Chondrocyte (in vitro differentiated cells): ENCODE data around the gene CKAP4. TPM values are rescaled to one million over a fixed set of nuclear protein-coding genes. Genes with fewer than 3 reads are reported as not detected.

Experiments used
- DNase-seq: peaks from one replicate; pipeline ENCODE4 v3.0.0; 2021; ENCODE audit warnings: mixed read lengths, low spot score
- H3K27ac Mint-ChIP-seq: one replicate; pipeline ENCODE4 v1.8.0; 2021; ENCODE audit warnings: mild to moderate bottlenecking, moderate library complexity, mixed read lengths; ENCODE audit not compliant: unreplicated experiment
- H3K27me3 Mint-ChIP-seq: 2 replicates; pipeline ENCODE4 v1.8.0; 2021; ENCODE audit warnings: low read depth, mixed read lengths
- H3K36me3 Mint-ChIP-seq: 2 replicates; pipeline ENCODE4 v1.8.0; 2021; ENCODE audit warnings: low read depth, mixed read lengths
- H3K4me1 Mint-ChIP-seq: 2 replicates; pipeline ENCODE4 v1.8.0; 2021; ENCODE audit warnings: low read depth, mild to moderate bottlenecking, mixed read lengths
- H3K4me3 Mint-ChIP-seq: one replicate; pipeline ENCODE4 v1.8.0; 2021; ENCODE audit warnings: mild to moderate bottlenecking, moderate library complexity, mixed read lengths; ENCODE audit not compliant: unreplicated experiment
- H3K9me3 Mint-ChIP-seq: 2 replicates; pipeline ENCODE4 v1.8.0; 2021; ENCODE audit warnings: low read depth, mixed read lengths
- total RNA-seq: library from RNA; stranded (reverse); gene quantifications from 3 replicates; pipeline ENCODE4 v1.2.1, GENCODE V29; 2021
- TF ChIP-seq, protein P1 (sequence below): fragments of 200-600 bp; sonication (generic); IDR thresholded peaks from 2 replicates; pipeline ENCODE4 v1.5.0; 2021; ENCODE audit warnings: antibody characterized with exemption, mild to moderate bottlenecking, moderate library complexity

CKAP4 gene
- total RNA-seq, 1 donor from 2014 or later: 329 TPM

DNA sequence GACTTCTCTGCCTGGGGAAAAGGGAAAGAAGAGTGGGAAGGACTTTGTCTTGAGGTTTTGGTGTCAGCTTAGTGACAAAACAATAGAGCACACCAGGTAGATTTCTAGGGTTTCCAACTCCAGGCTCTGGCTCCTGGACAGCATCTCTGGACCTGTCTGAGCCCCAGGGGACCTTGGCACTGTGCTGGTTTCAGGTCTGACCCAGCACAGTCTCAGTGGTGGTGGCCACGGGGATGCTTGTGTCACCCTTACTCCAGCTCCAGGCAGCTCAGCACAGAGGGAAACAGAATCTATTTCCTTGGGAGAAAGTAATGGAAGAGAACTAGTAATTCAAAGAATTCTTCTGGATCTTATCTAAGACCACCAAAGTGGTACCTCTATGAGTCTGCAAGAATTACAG lies 11.1 kb upstream of the CKAP4 start:
- DNase-seq: no peak
- Mint-ChIP-seq H3K36me3 (no peaks in the 10 kb centered on the region), H3K9me3 (no peaks in the 10 kb centered on the region), H3K27me3 (no peaks in the 10 kb centered on the region), H3K27ac (no peak overlapping the region), H3K4me1 (no peaks in the 10 kb centered on the region), H3K4me3 (no peak overlapping the region)
- TF ChIP-seq, protein P1, sequence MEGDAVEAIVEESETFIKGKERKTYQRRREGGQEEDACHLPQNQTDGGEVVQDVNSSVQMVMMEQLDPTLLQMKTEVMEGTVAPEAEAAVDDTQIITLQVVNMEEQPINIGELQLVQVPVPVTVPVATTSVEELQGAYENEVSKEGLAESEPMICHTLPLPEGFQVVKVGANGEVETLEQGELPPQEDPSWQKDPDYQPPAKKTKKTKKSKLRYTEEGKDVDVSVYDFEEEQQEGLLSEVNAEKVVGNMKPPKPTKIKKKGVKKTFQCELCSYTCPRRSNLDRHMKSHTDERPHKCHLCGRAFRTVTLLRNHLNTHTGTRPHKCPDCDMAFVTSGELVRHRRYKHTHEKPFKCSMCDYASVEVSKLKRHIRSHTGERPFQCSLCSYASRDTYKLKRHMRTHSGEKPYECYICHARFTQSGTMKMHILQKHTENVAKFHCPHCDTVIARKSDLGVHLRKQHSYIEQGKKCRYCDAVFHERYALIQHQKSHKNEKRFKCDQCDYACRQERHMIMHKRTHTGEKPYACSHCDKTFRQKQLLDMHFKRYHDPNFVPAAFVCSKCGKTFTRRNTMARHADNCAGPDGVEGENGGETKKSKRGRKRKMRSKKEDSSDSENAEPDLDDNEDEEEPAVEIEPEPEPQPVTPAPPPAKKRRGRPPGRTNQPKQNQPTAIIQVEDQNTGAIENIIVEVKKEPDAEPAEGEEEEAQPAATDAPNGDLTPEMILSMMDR: no peak

DNA sequence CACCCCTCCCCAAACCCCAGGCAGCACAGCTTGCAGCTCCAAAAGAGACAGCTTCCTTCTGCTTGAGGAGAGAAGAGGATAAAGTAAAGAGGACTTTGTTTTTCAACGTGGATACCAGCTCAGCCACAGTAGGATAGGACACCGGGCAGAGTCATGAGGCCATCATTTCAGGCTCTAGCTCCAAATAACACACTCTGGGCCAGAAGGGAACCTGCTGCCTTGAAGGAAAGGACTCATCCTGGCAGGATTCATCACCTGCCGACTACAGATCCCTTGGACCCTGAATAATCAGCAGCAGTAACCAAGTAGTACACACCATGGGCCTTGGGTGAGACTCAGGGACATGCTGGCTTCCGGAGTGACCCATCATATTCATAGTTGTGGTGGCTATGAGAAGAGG lies 10.4 kb upstream of the CKAP4 start:
- Mint-ChIP-seq H3K36me3 (no peaks in the 10 kb centered on the region), H3K27ac (no peak overlapping the region), H3K4me3 (no peak overlapping the region), H3K4me1 (no peaks in the 10 kb centered on the region), H3K9me3 (no peaks in the 10 kb centered on the region), H3K27me3 (no peaks in the 10 kb centered on the region)
- TF ChIP-seq, protein P1: no peak
- no peak for DNase-seq

DNA sequence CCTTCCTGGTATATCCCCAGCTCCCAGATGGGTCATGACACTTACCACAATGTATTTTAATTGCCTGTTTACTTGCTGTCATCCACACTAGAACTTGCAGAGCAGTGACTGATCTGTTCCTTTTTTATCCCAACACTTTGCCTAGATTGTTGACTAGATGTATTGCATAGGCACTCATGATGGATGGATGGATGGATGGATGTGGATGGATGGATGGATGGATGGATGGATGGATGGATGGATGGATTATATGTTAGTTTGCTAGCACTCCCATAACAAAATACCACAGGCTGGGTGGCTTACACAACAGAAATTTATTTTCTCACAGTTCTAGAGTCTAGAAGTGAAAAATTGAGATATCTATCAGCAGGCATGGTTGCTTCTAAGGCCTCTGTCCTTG lies 8.7 kb upstream of the CKAP4 start:
- no peaks in the 10 kb centered on the region for H3K27me3 Mint-ChIP-seq
- no peak overlapping the region for H3K4me3 Mint-ChIP-seq
- H3K9me3 Mint-ChIP-seq: no peaks in the 10 kb centered on the region
- no peaks in the 10 kb centered on the region for H3K36me3 Mint-ChIP-seq
- DNase-seq: no peak
- TF ChIP-seq, protein P1: no peak
- peaks cover 3% of the 10 kb centered on the region for H3K4me1 Mint-ChIP-seq
- H3K27ac Mint-ChIP-seq: no peak overlapping the region

DNA sequence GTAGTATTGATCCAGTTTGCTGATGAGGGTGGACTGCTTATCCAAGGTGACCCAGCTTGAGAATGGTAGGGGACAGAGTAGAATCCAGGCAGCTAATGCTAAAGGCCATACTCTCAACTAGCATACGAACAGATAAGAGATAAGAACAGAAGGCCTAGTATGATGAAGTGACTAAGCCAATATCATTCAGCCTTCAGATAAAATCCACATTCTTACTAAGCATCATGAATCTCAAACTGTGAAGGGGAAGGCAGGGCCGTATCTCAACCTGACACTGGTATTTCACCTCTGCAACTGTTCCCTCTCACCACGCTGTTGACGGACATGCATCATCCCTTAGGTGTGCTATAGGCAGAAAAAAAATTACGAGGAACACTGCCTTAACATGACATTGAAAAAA lies 8.1 kb upstream of the CKAP4 start:
- DNase-seq: no peak
- H3K36me3 Mint-ChIP-seq: no peaks in the 10 kb centered on the region
- no peaks in the 10 kb centered on the region for H3K27me3 Mint-ChIP-seq
- H3K27ac Mint-ChIP-seq: no peak overlapping the region
- H3K4me3 Mint-ChIP-seq: no peak overlapping the region
- H3K9me3 Mint-ChIP-seq: no peaks in the 10 kb centered on the region
- H3K4me1 Mint-ChIP-seq: peaks cover 5% of the 10 kb centered on the region
- TF ChIP-seq, protein P1: no peak

DNA sequence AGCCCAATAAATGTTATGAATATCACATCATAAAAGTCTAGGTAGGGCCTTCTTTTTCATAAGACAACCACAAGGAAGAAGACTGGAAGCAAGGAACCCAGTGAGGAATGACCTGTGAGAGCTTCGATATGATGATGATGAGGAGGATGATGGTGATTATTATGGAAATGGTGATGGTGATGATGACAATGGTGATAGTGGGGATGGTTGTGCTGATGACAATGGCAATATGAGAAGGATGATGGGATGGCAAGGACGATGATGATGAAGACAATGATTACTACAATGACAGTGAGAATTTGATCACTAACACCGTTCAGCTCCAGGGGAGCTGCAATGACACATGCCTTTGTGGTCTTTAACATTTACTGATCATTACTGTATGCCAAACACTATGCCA lies 7.7 kb upstream of the CKAP4 start:
- no peak overlapping the region for H3K27ac Mint-ChIP-seq
- no peaks in the 10 kb centered on the region for H3K9me3 Mint-ChIP-seq
- H3K27me3 Mint-ChIP-seq: no peaks in the 10 kb centered on the region
- peaks cover 5% of the 10 kb centered on the region for H3K4me1 Mint-ChIP-seq
- H3K4me3 Mint-ChIP-seq: no peak overlapping the region
- no peak for DNase-seq
- H3K36me3 Mint-ChIP-seq: no peaks in the 10 kb centered on the region
- TF ChIP-seq, protein P1: no peak
